ENCODE data around the gene ZNF423.
"Not testable (repeated sequence)": the region's sequence is repeated elsewhere in the genome, so short reads cannot be mapped to it uniquely, and the experiment has no call there.

Gene ZNF423

DNA sequence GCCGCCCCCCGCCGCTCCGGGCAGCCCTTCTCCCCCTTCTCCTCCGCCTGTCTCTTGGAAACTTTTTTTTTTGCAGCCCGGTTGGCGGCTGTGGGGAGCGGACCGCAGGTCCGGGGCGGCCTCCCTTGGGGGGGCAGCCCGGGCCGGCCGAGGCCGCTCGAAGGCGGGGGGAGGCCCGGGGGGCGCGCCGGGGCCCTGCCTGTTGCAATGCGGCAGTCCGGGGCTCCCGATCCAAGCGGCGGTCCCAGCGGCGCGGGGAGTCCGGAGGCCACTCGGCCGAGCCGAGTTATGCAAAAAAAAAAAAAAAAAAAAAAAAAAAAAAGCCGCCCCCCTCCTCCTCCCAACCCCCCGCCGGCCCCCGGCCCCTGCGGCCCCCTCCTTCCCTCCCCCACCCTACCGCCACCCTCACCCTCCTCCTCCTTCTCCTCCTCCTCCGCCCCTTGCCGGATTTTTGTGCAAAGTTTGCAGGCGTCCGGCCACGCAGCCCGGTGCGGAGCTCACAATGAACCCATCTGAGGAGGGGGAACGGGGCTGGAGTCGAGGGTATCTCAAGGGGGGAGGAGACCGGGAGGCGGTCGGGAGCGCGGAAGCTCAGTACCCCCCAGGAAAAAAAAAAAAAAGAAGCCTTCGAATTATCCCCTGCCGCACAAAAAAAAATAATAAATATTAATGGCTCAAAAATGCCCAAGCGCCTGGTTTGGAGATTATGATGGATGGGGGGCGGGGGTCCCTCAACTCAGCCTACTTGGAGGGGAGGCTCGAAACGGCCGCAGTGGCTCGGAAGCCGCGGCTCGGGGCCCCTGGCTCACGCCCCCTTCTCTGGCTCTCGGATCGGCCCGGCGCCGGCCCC is at the start of gene ZNF423:
ZNF423 (minus strand) TSS at position 291 of the 850 bp plus-strand sequence. CDS start 338 bp downstream, outside the sequence.
- no peak for DNase-seq

DNA sequence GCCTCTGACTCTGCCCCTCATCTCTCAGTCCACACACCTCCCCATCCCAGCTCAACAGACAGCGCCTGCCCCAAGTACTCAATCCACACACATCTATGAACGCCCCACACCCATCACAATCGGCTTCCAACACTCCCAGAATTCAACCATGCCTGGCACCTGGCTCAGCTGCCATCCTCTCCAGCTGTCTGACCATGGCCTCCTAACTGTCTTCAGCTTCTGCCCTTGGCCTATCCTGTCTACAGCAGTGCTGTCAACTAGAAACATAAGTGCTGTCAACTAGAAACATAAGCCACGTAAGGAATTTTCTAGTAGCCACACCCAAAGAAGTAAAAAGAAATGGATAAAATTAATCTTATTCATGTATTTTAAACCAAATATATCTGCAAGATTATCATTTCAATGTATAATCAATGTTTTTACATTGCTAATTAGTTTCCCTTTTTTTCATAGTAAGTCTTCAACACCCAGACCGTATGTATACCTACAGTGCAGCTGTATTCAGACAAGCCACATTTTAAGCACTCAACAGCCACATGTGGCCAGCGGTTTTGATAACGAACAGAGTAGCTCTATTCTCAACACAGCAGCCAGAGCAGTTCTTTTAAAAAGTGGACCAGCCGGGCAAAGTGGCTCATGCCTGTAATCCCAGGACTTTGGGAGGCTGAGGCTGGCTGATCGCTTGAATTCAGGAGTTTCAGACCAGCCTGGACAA is 48.6 kb upstream of the ZNF423 start:
- DNase-seq, result no peak

DNA sequence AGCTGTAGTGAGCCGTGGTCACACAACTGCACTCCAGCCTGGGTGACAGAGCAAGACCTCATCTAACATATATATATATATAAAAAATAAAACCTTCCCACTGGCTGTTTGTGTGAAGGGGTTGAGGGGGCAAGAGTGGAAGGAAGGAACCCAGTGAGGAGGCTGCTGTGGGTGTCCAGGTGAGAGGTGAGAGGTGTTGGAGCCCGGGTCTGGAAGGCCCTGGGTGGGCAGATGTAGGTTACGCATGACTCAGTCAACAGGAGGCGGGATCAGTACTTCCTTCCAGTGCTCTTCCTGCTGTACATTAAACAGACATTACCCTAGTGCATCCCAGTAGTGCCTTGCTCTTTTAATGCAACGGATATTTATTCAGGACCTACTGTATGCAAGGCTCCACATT is 47.0 kb upstream of the ZNF423 start:
- no peak for DNase-seq

DNA sequence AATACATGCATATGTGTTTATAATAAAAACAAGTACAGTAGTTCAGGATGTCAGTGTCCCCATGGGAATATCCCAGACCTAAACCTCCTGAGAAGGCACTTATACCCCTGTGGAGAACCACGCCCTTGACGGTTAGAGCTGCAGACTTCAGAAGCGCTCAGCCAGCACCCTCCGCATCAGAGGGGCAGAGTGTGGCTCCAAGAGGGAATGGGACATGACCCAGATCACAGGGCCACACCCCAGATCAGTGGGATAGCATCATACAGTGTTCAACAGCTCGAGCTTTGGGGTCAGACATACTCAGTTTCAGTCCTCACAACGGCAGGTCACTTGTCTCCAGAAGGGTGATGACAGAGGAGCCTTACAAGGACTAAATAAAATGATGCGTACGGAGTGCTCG is 45.8 kb upstream of the ZNF423 start:
- DNase-seq, result no peak

DNA sequence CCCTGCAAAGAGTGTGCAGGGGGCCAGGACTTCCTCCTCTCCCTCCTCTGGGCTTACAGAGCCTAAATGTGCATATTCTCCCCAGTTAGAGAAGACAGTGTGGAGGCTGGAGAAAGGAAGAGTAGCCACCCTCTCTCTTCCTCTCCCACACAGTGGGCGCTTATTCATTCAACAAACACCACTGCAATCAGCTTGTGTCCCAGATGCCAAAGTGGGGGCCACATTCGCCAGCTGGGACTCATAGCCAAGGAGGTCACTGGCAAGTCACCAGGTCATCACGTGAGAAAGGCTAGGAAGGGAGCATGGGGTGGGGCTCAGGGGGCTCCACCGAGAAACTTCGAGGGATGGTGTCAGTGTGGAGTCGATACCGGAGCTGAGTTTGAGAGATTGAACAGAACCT is 45.0 kb upstream of the ZNF423 start:
- DNase-seq, result no peak

DNA sequence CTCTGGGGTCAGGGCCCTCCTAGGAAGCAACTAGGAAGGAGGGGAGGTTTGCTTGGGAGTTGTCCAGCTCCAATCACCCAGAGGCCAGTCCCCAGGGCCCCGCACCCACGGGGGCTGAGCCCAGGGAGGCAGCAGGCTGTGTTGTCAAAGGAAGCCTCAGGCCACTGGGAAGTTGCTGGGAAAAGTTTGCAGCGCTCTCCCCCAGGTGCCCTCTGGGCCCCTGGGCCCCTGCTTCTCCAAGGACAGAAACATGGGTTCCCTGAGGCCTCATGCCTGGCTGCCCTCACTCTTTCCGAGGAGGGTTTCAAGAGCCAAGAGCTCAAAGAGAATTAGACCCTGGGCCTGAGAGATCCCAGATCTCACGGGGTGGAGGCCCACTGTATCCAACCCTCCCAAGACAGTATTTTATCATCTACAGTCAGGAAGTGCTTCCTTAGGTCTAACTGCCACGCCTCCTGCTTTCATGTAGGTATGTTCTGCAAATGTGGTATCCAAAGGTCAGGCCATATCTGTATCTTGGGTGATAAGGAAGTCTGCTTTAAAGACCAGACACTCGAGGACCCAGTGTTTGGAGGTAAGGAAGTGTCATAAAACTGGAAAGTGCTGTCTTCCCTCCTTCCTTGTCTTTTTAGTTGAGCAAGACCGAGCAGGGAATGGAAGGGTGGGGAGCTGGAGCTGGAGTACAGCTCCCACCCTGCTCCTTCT is 44.2 kb upstream of the ZNF423 start:
- no peak for DNase-seq

DNA sequence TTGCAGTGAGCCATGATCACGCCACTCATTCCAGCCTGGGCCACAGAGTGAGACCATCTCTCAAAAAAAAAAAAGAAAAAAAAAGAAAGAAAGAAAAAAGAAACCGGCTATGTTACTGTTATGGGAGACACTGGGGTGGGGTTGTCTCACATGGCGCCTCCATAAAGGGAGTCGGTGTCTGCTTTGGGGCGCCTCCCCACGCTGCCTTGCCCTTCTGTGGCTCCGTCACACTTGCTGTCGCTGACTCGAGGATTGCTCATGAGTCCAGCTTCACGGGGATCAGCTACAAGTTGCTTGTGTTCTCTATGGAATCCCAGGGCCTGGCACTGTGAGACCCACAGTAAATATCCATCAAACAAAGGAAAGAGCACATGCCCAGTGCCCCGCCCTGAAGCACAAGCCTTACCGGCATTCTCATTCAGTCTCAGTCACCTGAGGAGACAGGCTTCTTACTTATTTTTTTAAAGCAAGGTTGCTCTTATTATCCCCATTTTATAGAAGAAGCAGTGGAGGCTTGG is 40.6 kb upstream of the ZNF423 start:
- DNase-seq, result no peak

DNA sequence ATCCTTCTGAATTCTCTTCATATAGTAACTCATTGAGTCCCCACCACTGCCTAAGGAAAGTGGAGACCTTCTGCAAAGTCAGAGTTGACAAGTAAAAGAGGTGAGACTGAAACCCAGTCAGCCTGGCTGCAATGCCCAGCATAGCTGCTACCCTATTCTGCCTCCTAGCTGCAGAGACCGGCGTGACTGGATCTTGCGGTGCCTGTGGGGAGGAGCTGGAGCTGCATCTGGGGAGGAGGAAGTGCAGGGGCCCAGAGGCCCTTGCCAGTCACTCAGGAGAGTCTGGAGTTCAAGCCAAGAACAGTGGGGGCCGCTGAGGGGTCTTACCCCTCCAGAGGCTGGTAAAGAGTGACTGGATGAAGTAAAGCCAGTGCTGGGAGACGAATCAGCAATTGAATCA is 35.0 kb upstream of the ZNF423 start:
- DNase-seq, result no peak

DNA sequence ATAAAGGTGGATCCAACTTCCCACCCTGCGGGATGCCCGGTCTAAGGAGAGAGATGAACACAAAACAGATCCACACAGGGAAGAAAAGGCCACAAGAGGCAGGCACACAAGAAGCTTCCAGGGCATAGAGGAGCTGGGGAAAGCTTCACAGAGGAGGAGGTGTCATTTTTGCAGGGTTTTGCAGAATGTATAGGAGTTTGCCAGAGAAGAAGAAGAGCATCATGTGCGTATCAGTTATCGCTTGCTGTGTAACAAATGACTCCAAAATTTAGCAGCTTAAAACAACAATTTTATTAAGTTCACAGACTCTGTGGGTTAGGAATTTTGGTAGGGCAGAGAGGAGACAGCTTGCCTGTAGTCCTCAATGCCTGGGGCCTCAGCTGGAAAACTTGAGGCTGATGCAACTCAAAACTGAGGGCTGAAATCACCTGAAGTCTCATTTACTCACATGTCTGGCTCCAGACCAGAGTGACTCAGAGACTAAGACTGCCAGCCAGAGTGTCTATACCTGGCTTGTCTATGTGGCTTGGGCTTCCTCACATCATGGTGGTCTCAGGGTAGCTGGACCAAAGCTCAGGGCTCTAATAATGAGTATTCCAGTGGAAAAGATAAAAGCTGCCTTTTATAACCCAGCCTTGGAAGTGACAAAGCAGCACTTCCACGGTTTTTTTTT is 33.9 kb upstream of the ZNF423 start:
- no peak for DNase-seq

DNA sequence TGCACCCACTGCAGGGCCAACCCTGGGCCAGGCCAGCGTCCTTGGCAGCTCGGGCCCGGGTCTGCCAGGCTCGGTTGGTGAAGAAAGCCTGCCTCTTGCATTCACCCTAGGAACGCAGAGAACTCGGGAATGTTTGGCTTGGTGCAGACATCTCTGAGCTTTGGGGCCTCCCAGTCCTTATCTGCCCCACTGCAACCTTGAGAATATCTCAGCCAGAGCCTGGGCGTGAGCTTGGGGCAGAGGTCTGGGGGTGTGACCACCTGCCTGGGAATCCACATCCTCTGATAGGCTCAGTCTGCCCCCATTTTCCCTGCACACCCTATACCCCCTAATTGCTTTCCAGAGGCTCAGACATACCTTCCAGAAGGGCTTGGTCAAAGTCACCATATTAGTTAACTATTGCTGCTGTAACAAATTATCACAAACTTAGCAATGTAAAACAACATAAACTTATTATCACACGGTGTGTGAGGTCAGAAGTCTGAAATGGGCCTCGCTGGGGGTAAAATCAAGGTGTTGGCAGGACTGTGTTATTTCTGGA is 30.7 kb upstream of the ZNF423 start:
- no peak for DNase-seq

DNA sequence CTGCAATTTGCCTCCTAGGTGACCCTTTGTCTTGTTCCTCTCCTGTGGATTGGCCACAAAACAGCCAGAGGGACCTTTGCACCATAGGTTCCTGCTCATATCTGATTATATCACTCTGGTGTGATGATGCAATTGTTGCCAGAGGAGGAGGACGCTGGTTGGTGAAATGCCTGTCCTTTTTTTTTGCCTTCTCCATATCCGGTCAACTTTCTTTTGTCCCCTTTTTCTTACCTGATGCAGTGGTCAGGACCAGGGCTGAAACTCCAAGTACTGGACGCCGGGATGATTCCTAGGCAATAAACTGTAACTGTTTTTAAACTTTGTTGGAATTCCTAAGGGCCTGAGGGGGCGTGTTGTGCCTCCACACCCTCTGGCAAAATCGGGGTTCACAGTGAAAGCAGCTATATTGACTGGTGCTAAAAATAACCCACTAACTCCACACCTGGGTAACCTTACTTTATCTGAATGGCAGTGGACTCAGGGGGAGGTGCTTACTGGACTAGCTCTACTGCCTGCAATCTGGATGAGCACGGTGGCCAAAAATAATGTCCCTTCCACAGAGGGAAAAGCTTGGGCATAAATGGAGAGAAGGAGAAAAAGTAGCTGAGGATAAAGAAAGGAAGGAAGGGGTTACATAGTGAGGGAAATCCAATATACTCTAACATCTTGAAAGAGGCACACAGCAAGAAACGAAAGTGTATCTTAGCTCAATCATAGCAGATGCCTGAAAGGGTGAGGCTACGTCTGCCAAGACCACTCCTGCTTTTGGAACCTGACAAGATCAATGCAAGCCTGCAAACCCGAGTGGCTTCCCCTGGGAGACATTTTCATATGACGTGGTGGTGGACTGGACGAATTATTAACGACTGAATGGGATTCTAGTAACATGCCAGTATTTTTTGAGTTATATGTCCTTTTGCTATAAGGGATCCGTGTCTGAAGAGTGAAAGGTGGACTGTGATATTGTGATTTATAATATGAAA is 28.4 kb upstream of the ZNF423 start:
- no peak for DNase-seq

DNA sequence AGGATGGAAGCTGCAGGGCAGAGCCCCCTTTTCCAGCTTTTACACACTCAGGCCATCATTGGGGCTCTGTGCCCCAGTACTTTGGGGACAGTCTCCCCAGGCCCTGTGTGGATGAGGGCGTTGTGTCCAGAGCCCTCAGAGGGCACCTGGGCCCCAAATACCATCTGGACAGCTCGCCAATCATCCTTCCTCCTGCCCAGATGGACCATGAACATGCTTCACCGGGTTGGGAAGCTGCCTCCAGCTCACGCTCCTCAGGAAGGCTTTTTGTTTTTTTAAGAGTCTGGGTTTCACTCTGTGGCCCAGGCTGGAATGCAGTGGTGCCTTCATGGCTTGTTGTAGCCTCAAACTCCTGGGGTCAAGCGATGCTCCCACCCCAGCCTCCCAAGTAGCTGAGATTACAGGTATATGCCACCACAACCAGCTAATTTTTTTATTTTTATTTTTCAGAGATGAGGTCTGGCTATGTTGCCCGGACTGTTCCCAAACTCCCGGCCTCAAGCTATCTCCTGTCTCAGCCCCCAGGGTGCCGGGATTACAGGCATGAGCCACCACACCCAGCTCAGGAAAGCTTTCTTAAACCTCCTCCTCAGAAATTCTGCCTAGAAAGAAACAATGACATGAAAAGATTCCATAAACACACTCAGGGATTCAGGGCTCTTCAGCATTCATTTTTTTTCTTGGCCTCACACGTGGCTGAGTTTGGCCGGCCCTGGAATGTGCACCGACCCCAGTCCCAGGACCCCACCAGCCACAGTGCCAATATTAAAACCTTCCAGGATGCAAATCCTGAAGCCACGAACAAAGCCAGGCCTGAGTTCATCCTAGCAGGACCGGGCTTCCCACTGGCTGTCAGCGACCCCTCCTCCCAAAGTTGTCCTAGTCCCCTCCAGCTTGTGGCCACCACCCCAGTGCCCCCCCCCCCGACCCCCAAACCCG is 27.4 kb upstream of the ZNF423 start:
- no peak for DNase-seq

DNA sequence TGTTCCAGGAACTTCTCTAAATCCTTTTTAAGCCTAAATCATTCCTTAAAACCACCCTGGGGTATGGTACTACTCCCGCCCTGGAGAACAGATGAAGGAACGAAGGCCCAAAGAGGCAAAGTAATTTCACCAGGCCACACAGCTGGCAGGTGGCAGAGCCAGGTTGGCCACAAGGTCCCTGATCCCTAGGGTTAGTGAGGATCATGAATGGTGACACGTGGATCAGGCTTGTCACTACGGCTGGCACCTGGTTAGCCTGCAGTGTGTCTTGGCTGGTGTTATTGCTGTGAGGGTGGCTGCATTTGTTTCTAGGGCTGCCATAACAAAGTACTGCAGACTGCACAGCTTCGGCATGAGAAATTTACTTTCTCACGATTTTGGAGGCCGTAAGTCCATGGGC is 26.0 kb upstream of the ZNF423 start:
- DNase-seq, result no peak

DNA sequence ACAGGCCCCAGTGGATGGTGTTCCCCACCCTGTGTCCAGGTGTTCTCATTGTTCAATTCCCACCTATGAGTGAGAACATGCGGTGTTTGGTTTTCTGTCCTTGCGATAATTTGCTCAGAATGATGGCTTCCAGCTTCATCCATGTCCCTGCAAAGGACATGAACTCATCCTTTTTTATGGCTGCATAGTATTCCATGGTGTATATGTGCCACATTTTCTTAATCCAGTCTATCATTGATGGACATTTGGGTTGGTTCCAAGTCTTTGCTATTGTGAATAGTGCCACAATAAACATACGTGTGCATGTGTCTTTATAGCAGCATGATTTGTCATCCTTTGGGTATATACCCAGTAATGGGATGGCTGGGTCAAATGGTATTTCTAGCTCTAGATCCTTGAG is 22.6 kb upstream of the ZNF423 start:
- DNase-seq, result not testable (repeated sequence)

DNA sequence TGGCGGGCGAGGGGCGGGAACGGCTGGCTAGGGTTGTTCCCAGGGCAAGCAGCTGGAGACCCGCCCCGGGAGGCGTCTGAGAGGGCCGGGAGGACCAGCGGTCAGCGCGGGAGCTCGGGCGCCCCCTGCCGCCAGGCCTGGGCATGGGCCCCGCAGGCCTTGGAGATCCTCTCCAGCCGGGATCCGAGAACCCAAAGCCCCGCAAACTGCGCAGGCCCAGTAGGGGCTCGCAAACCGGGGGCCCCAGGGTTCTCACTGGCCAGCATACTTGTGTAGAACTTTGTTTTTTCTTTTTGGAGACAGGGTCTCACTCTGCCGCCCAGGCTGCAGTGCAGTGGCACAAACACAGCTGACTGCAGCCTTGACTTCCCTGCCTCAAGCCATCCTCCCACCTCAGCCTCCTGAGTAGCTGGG is 20.8 kb upstream of the ZNF423 start:
- no peak for DNase-seq

DNA sequence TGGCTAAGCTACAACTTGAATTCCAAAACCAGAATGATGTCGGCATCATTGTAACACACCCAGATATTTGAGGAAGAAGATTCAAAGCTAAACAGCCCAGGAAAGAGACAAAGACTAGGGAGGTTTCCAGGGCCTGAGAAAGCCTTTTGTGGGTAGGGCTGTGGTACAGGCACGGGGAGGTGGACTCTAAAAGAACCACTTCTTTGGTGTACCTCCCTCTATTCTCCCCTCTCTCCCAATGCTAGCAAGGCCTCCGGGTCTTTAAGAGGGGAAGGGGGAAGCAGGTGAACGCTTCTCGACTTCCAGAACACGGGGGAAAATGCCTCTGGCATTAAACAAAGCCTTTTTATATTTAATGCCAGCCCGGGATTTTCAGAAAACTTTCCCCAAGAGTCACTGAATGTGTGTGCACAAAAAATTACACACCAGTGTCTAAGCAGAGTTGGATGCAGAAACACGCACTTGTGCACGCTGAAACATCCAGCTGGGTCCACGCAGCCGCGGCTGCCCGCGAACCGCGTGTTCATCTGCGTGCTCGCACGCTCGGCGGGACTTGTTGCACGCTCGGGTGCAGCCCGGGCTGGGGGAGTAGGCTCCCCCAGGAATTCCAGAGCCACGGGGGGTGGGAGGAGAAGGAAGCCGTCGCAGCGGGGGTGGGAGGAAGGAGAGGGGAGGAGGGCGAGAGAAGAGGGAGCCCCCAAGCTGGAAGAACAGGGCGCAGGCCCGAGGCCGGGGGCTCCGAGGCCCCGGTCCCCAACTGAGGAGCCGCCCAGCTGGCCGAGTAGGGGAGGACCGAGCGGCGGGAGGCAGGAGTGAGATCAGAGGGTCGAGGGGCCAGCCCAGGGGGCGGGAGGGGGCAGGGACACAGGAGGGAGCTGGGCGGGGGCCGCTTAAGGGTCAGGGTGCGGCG is 20.1 kb upstream of the ZNF423 start:
- no peak for DNase-seq

DNA sequence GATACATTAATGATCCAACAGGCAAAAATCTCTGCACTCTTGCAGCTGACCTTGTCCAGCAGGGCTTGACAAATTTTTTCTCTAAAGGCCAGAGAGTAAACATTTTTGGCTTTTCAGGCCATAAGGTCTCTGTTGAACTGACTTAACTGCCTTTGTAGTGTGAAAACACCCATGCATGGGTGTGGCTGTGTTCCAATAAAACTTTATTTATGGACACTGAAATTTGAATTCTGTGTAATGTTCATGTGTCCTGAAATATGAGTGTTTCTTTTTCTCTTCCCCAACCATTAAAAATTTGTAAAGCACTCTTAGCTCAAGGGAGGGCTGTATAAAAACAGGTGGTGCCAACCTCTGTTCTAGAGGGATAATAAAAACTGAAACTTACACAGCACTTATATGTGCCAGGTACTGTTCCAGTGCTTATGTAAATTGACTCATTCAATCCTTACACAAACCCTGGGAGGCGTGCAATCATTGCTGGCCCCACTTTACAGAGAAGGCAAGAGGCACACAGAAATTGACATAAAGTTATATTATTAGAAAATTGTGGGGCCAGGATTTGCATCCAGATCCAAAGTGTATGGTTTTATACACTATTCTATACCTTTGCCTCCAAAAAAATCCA is 18.8 kb upstream of the ZNF423 start:
- DNase-seq, result no peak

DNA sequence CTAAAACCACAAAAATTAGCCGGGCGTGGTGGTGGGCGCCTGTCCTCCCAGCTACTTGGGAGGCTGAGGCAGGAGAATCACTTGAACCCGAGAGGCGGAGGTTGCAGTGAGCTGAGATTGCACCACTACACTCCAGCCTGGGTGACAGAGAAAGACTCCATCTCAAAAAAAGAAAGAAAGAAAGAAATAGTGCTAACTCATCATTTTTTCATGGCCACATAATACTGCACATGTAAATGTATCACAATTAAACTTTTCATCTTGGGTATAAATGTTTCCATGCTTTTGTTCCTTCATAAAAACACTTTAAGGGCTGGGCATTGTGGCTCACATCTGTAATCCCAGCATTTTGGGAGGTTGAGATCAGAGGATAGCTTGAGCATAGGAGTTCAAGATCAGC is 15.9 kb upstream of the ZNF423 start:
- DNase-seq, result not testable (repeated sequence)

DNA sequence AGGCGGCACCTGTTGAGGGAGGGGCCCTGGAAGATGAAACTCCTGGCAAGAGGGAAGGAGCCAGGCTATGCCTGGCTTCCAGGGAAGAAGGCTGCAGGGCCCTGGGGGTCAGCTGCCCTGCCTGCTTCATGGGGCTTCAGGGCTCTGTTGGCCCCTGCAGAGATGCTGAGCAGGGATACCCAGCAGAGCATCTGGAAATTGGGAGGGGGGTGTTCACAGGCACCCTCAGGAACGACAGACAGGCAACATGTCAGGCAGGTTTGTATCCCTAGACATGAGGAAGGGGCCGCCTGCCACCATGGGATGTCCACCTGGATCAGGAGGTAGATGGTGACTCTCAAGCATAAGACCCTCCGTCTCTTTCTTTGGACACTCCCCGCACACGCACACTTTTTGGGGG is 13.8 kb upstream of the ZNF423 start:
- no peak for DNase-seq

Data from NCI-H187 treated with DMSO at 0.1 percent for 48 hours (cell line).